GM23338 (cell line): ENCODE measurements around the gene SBNO1. TPM values are rescaled to one million over a fixed set of nuclear protein-coding genes. Genes with fewer than 3 reads are reported as not detected.

ENCODE experiments used
- ATAC-seq: fragments of 200-7000 bp; cut with Tn5 transposase; 3 replicates; pipeline ENCODE4 v1.9.1; 2020
- DNase-seq: peaks from one replicate; pipeline ENCODE4 v3.0.0-alpha.2; 2015; ENCODE audit warnings: low spot score
- H2AFZ ChIP-seq: fragments of 200-600 bp; sonication (generic); 2 replicates; pipeline ENCODE4 v1.8.0; 2016; ENCODE audit warnings: antibody characterized with exemption, mild to moderate bottlenecking, moderate library complexity
- H3F3A ChIP-seq: fragments of 200-600 bp; sonication (generic); replicated peaks from 2 replicates; pipeline ENCODE4 v1.8.0; 2017; ENCODE audit warnings: antibody characterized with exemption, mixed run types, low read depth
- H3K27ac ChIP-seq: fragments of 200-600 bp; sonication (generic); 2 replicates; pipeline ENCODE4 v1.6.1; 2016; ENCODE audit warnings: low read depth
- H3K27me3 ChIP-seq: fragments of 200-600 bp; sonication (generic); 2 replicates; pipeline ENCODE4 v1.8.0; 2016; ENCODE audit warnings: mild to moderate bottlenecking, mixed run types, moderate library complexity; ENCODE audit not compliant: insufficient read depth
- H3K36me3 ChIP-seq: fragments of 200-600 bp; sonication (generic); 2 replicates; pipeline ENCODE4 v1.8.0; 2016; ENCODE audit warnings: mild to moderate bottlenecking; ENCODE audit not compliant: insufficient read depth
- H3K4me1 ChIP-seq: fragments of 200-600 bp; sonication (generic); 2 replicates; pipeline ENCODE4 v1.8.0; 2016; ENCODE audit warnings: mild to moderate bottlenecking, moderate library complexity; ENCODE audit not compliant: insufficient read depth
- H3K4me2 ChIP-seq: fragments of 200-600 bp; sonication (generic); 2 replicates; pipeline ENCODE4 v1.7.1; 2017; ENCODE audit warnings: mixed run types
- H3K4me3 ChIP-seq: fragments of 200-600 bp; sonication (generic); 2 replicates; pipeline ENCODE4 v1.6.1; 2016; ENCODE audit warnings: mixed run types
- H3K79me2 ChIP-seq: fragments of 200-600 bp; sonication (generic); replicated peaks from 2 replicates; pipeline ENCODE4 v1.8.0; 2017; ENCODE audit warnings: mild to moderate bottlenecking; ENCODE audit not compliant: insufficient read depth
- H3K9me2 ChIP-seq: fragments of 200-600 bp; sonication (generic); 2 replicates; pipeline ENCODE4 v1.8.0; 2017; ENCODE audit not compliant: insufficient read depth
- H4K20me1 ChIP-seq: fragments of 200-600 bp; sonication (generic); replicated peaks from 2 replicates; pipeline ENCODE4 v1.8.0; 2017; ENCODE audit warnings: mild to moderate bottlenecking; ENCODE audit not compliant: insufficient read depth
- H3K27ac Mint-ChIP-seq: 2 replicates; pipeline ENCODE4 v1.8.0; 2020; ENCODE audit warnings: inconsistent platforms, mild to moderate bottlenecking, moderate library complexity, mixed read lengths
- H3K27me3 Mint-ChIP-seq: 3 replicates; pipeline ENCODE4 v1.8.0; 2022; ENCODE audit warnings: low read depth, mild to moderate bottlenecking, moderate library complexity, mixed read lengths, inconsistent platforms; ENCODE audit not compliant: insufficient read depth, poor library complexity
- H3K36me3 Mint-ChIP-seq: 3 replicates; pipeline ENCODE4 v1.8.0; 2021; ENCODE audit warnings: low read depth, mild to moderate bottlenecking, inconsistent platforms, moderate library complexity, mixed read lengths
- H3K4me1 Mint-ChIP-seq: 3 replicates; pipeline ENCODE4 v1.8.0; 2020; ENCODE audit warnings: mild to moderate bottlenecking, inconsistent platforms, mixed read lengths
- H3K4me3 Mint-ChIP-seq: 3 replicates; pipeline ENCODE4 v1.8.0; 2021; ENCODE audit warnings: moderate library complexity, mild to moderate bottlenecking, inconsistent platforms, mixed read lengths
- H3K9me3 Mint-ChIP-seq: 3 replicates; pipeline ENCODE4 v1.8.0; 2020; ENCODE audit warnings: moderate library complexity, mild to moderate bottlenecking, inconsistent platforms, mixed read lengths
- ETS1 ChIP-seq: IDR thresholded peaks from 2 replicates; pipeline ENCODE4 v1.6.1; 2016; ENCODE audit warnings: antibody characterized with exemption
- EZH2 ChIP-seq: fragments of 200-600 bp; sonication (generic); IDR thresholded peaks from one replicate; pipeline ENCODE4 v1.8.0; 2017; ENCODE audit warnings: antibody characterized with exemption, mild to moderate bottlenecking, low read depth; ENCODE audit not compliant: unreplicated experiment
- JUNB ChIP-seq: IDR thresholded peaks from one replicate; pipeline ENCODE4 v1.6.1; 2016; ENCODE audit warnings: antibody characterized with exemption; ENCODE audit not compliant: unreplicated experiment
- NANOG ChIP-seq: IDR thresholded peaks from 2 replicates; pipeline ENCODE4 v1.6.1; 2016; ENCODE audit warnings: antibody characterized with exemption, borderline replicate concordance
- POLR2AphosphoS5 ChIP-seq: IDR thresholded peaks from 2 replicates; pipeline ENCODE4 v1.6.1; 2016; ENCODE audit warnings: antibody characterized with exemption, low read depth
- REST ChIP-seq: IDR thresholded peaks from one replicate; pipeline ENCODE4 v1.6.1; 2018; ENCODE audit warnings: antibody characterized with exemption; ENCODE audit not compliant: unreplicated experiment
- STAT1 ChIP-seq: IDR thresholded peaks from one replicate; pipeline ENCODE4 v1.6.1; 2016; ENCODE audit warnings: antibody characterized with exemption; ENCODE audit not compliant: unreplicated experiment
- ZNF114 ChIP-seq: fragments of 250-450 bp; sonication (Bioruptor Pico); IDR thresholded peaks from 2 replicates; pipeline ENCODE4 v1.5.0; 2020; ENCODE audit warnings: mild to moderate bottlenecking, moderate library complexity
- ZNF462 ChIP-seq: fragments of 250-450 bp; sonication (Bioruptor Pico); IDR thresholded peaks from 2 replicates; pipeline ENCODE4 v1.5.0; 2020; ENCODE audit warnings: mild to moderate bottlenecking, moderate library complexity
- polyA plus RNA-seq: library from polyadenylated mRNA; unstranded; fragments of >200 nt; fragmentation: Nextera tagmentation; extraction: Ambion mirVana; gene quantifications from 2 replicates; pipeline ENCODE4 v1.2.1, GENCODE V29; 2016
- total RNA-seq: library from RNA; depleted of rRNA; stranded (reverse); fragments of >200 nt; shearing (Covaris generic); gene quantifications from 2 replicates; pipeline ENCODE4 v1.2.3, GENCODE V29; 2014

SBNO1 gene
- total and polyA plus RNA-seq, 2 experiments from 2014 or later = 34.9 to 49.5 TPM

GRCh38 chr12:123280971-123281370 lies 83.7 kb downstream of the SBNO1 start:
- Histone ChIP-seq H3K27ac (no peak overlapping the region), H3K36me3 (no peaks in the 10 kb centered on the region), H3K27me3 (no peaks in the 10 kb centered on the region; the same call in 1 of the 2 replicates), H3K4me1 (no peaks in the 10 kb centered on the region), H3K4me3 (no peak overlapping the region), H3K4me2 (no peak overlapping the region), H3K79me2 (no peaks in the 10 kb centered on the region), H4K20me1 (no peaks in the 10 kb centered on the region), H3K9me2 (no peaks in the 10 kb centered on the region), H3F3A (0 out of 2 replicates have a peak, but pooled peaks cover 3% of the 10 kb centered on the region), H2AFZ (no peak overlapping the region)
- DNase-seq (no peak), ATAC-seq (no peak)
- H3K4me1 Mint-ChIP-seq = no peaks in the 10 kb centered on the region
- H3K27me3 Mint-ChIP-seq = peaks cover 4% of the 10 kb centered on the region
- H3K27ac Mint-ChIP-seq = no peak overlapping the region
- H3K9me3 Mint-ChIP-seq = no peaks in the 10 kb centered on the region
- H3K4me3 Mint-ChIP-seq = no peak overlapping the region; the same call in 2 of the 3 replicates
- H3K36me3 Mint-ChIP-seq = no peaks in the 10 kb centered on the region
- TF ChIP-seq NANOG = no peak
- no peak for TF ChIP-seq ZNF462 (CRISPR knock-in tag)
- no peak for TF ChIP-seq JUNB
- no peak for TF ChIP-seq REST
- no peak for TF ChIP-seq ETS1
- TF ChIP-seq STAT1 = no peak
- TF ChIP-seq ZNF114 = no peak
- no peak for TF ChIP-seq POLR2AphosphoS5
- no peak for TF ChIP-seq EZH2
